ENCODE results near the gene PNPLA8. TPM values are rescaled to one million over a fixed set of nuclear protein-coding genes. Genes with fewer than 3 reads are reported as not detected.

Gene PNPLA8
- total RNA-seq, 1 experiment from 2014 or later, result 6.9 TPM

DNA sequence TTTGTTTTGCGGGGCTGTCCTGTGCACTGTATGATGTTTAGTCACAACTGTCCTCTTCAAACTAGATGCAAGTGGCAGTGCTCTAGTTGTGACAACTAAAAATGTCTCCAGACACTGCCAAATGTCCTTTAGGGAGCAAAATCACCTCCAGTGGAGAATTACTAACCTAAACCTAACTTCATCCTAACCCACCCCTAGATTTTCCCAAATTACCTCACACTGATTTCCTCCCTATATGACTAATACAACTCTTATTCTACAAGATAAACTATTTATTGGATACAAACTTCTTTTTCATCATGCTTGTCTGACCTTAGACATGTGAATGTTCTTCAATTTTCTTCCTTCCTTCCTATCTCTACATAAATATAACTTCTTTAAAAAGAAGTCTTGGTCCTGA, 26.4 kb downstream of the PNPLA8 start:
- no peaks in the 10 kb centered on the region for H3K4me1 Mint-ChIP-seq (ENCODE audit: low read depth, unreplicated experiment)
- intact Hi-C loops (cut with micrococcal nuclease; ENCODE audit: unreplicated experiment), result no loop called here
- H3K9me3 Mint-ChIP-seq (ENCODE audit: low read depth, unreplicated experiment), result no peaks in the 10 kb centered on the region
- DNase-seq, result no peak
- no peak overlapping the region for H3K4me3 Mint-ChIP-seq (ENCODE audit: low read depth, unreplicated experiment)
- BruUV-seq (replicated peaks), result no TSS peak
- no peaks in the 10 kb centered on the region for H3K36me3 Mint-ChIP-seq (ENCODE audit: insufficient read depth, unreplicated experiment)
- H3K27me3 Mint-ChIP-seq (ENCODE audit: unreplicated experiment), result no peaks in the 10 kb centered on the region
- TF ChIP-seq, protein P1, sequence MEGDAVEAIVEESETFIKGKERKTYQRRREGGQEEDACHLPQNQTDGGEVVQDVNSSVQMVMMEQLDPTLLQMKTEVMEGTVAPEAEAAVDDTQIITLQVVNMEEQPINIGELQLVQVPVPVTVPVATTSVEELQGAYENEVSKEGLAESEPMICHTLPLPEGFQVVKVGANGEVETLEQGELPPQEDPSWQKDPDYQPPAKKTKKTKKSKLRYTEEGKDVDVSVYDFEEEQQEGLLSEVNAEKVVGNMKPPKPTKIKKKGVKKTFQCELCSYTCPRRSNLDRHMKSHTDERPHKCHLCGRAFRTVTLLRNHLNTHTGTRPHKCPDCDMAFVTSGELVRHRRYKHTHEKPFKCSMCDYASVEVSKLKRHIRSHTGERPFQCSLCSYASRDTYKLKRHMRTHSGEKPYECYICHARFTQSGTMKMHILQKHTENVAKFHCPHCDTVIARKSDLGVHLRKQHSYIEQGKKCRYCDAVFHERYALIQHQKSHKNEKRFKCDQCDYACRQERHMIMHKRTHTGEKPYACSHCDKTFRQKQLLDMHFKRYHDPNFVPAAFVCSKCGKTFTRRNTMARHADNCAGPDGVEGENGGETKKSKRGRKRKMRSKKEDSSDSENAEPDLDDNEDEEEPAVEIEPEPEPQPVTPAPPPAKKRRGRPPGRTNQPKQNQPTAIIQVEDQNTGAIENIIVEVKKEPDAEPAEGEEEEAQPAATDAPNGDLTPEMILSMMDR (IDR thresholded peaks at IDR 0.05; ENCODE audit: unreplicated experiment), result no peak
- CTCF ChIA-PET, result no interaction called here
- no peak overlapping the region for H3K27ac Mint-ChIP-seq (ENCODE audit: unreplicated experiment)

DNA sequence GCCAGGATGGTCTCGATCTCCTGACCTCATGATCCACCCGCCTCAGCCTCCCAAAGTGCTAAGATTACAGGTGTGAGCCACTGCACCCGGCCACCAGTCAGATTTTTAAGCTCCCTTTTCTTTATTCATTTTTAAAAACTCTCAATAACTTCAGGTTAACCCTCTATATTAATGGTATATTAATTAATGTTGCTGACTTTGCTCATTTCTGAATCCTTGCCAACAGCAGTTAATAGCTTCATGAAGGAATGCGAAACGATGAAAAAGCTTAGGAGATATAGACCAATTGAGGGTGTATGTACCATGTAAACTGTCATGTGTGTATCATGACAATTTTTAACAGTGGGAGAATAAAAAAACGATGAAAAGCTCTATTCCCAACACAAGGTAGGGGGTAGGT, 27.5 kb downstream of the PNPLA8 start:
- intact Hi-C loops (cut with micrococcal nuclease; ENCODE audit: unreplicated experiment), result no loop called here
- no peak overlapping the region for H3K27ac Mint-ChIP-seq (ENCODE audit: unreplicated experiment)
- TF ChIP-seq, protein P1 (IDR thresholded peaks at IDR 0.05; ENCODE audit: unreplicated experiment), result no peak
- no peaks in the 10 kb centered on the region for H3K27me3 Mint-ChIP-seq (ENCODE audit: unreplicated experiment)
- no TSS peak for BruUV-seq (replicated peaks)
- H3K36me3 Mint-ChIP-seq (ENCODE audit: insufficient read depth, unreplicated experiment), result no peaks in the 10 kb centered on the region
- no peak overlapping the region for H3K4me3 Mint-ChIP-seq (ENCODE audit: low read depth, unreplicated experiment)
- H3K9me3 Mint-ChIP-seq (ENCODE audit: low read depth, unreplicated experiment), result no peaks in the 10 kb centered on the region
- H3K4me1 Mint-ChIP-seq (ENCODE audit: low read depth, unreplicated experiment), result no peaks in the 10 kb centered on the region
- no peak for DNase-seq
- CTCF ChIA-PET, result interaction anchor here (0.6 to 1.3 kb wide), 4 partner anchors 20 to 805 kb away, joined by 3 to 5 read pairs (median 3); no protein-coding TSS in a partner anchor

DNA sequence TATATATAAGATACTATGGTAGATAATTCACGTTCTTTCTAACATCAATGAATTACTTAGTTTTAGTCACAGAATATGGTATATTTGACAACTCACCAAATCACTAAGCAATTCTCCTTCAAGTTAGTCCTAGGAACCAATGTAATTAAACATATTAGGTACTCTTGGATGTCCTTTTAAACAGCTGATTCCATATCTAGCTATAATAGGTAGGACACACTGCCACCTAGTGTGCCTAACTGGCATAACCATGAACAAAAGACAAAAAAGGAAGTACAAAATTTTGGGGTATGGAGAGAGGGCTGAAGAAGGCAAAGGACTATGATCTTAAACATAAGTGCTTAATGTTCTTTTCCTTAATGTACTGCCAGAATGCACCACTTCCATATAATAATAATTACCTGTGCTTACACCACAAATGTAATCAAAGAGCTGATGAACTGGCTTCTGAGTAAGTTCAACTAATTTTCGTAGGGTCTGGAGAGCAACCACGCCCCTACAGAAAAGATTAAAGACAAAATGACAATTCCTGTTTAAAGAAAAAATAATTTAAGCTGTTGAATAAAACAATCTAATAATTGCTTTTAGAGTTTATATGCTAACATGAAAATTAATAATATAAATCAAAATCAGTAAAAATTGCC, 28.7 kb downstream of the PNPLA8 start:
- CTCF ChIA-PET, result interaction anchor here (1.2 to 1.3 kb wide), 2 partner anchors 38 to 351 kb away, joined by 3 to 6 read pairs; no protein-coding TSS in a partner anchor
- intact Hi-C loops (cut with micrococcal nuclease; ENCODE audit: unreplicated experiment), result loop anchor here (1.0 to 2.0 kb wide), 2 partner anchors 316 to 383 kb away; no protein-coding TSS in a partner anchor
- H3K4me1 Mint-ChIP-seq (ENCODE audit: low read depth, unreplicated experiment), result no peaks in the 10 kb centered on the region
- no peak overlapping the region for H3K27ac Mint-ChIP-seq (ENCODE audit: unreplicated experiment)
- no TSS peak for BruUV-seq (replicated peaks)
- TF ChIP-seq, protein P1 (IDR thresholded peaks at IDR 0.05; ENCODE audit: unreplicated experiment), result peak; percentile 50
- H3K4me3 Mint-ChIP-seq (ENCODE audit: low read depth, unreplicated experiment), result no peak overlapping the region
- H3K9me3 Mint-ChIP-seq (ENCODE audit: low read depth, unreplicated experiment), result no peaks in the 10 kb centered on the region
- H3K27me3 Mint-ChIP-seq (ENCODE audit: unreplicated experiment), result no peaks in the 10 kb centered on the region
- DNase-seq, result peak; percentile 38
- H3K36me3 Mint-ChIP-seq (ENCODE audit: insufficient read depth, unreplicated experiment), result no peaks in the 10 kb centered on the region

DNA sequence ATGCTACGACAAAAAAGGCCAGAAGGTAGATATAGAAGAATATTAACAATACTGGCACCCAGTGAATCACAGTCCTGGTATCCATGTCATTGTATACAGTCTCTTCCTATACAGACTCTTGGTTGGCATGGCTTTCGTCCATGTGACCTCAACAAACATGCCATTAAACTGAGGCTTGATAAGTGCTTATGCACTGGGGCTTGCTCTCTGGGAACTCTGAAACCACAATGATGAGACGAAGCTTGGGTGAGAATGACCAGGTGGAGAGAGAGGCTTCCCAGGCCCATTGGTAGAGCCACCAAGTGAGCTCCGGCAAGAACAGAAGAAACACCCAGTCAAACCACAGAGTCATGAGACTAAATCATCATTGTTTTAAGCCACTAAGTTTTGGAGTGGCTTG, 33.2 kb downstream of the PNPLA8 start:
- Mint-ChIP-seq H3K27ac (ENCODE audit: unreplicated experiment) (no peak overlapping the region), H3K4me1 (ENCODE audit: low read depth, unreplicated experiment) (no peaks in the 10 kb centered on the region), H3K27me3 (ENCODE audit: unreplicated experiment) (no peaks in the 10 kb centered on the region), H3K9me3 (ENCODE audit: low read depth, unreplicated experiment) (no peaks in the 10 kb centered on the region), H3K36me3 (ENCODE audit: insufficient read depth, unreplicated experiment) (no peaks in the 10 kb centered on the region), H3K4me3 (ENCODE audit: low read depth, unreplicated experiment) (no peak overlapping the region)
- CTCF ChIA-PET, result interaction anchor here (0.7 kb wide), 1 partner anchor 383 kb away, joined by 8 read pairs; no protein-coding TSS in a partner anchor
- no peak for DNase-seq
- BruUV-seq (replicated peaks), result no TSS peak
- TF ChIP-seq, protein P1 (IDR thresholded peaks at IDR 0.05; ENCODE audit: unreplicated experiment), result no peak
- intact Hi-C loops (cut with micrococcal nuclease; ENCODE audit: unreplicated experiment), result no loop called here

All from Calu3 (cell line).